GM23248 (cell line): ENCODE measurements around the gene UGT3A1. TPM values are rescaled to one million over a fixed set of nuclear protein-coding genes. Genes with fewer than 3 reads are reported as not detected.
"Not testable (repeated sequence)": the region's sequence is repeated elsewhere in the genome, so short reads cannot be mapped to it uniquely, and the experiment has no call there.

Experiments
- DNase-seq: peaks from one replicate; pipeline ENCODE4 v3.0.0-alpha.2; 2015
- H2AFZ ChIP-seq: fragments of 200-600 bp; sonication (generic); 2 replicates; pipeline ENCODE4 v1.6.1; 2016; ENCODE audit warnings: antibody characterized with exemption
- H3F3A ChIP-seq: fragments of 200-600 bp; sonication (generic); 2 replicates; pipeline ENCODE4 v1.6.1; 2016; ENCODE audit warnings: mild to moderate bottlenecking, antibody characterized with exemption, mixed run types; ENCODE audit not compliant: insufficient read depth
- H3K27ac ChIP-seq: fragments of 200-600 bp; sonication (generic); 2 replicates; pipeline ENCODE4 v1.5.1; 2016; ENCODE audit warnings: mild to moderate bottlenecking
- H3K27me3 ChIP-seq: fragments of 200-600 bp; sonication (generic); replicated peaks from 2 replicates; pipeline ENCODE4 v1.6.1; 2016; ENCODE audit warnings: mild to moderate bottlenecking; ENCODE audit not compliant: insufficient read depth
- H3K36me3 ChIP-seq: fragments of 200-600 bp; sonication (generic); 2 replicates; pipeline ENCODE4 v1.6.1; 2016; ENCODE audit warnings: low read depth, mild to moderate bottlenecking
- H3K4me1 ChIP-seq: fragments of 200-600 bp; sonication (generic); 2 replicates; pipeline ENCODE4 v1.6.1; 2016; ENCODE audit warnings: mild to moderate bottlenecking; ENCODE audit not compliant: insufficient read depth
- H3K4me2 ChIP-seq: fragments of 200-600 bp; sonication (generic); one replicate; pipeline ENCODE4 v1.6.1; 2016; ENCODE audit warnings: mild to moderate bottlenecking; ENCODE audit not compliant: unreplicated experiment
- H3K4me3 ChIP-seq: fragments of 200-600 bp; sonication (generic); 2 replicates; pipeline ENCODE4 v1.5.1; 2016; ENCODE audit warnings: mild to moderate bottlenecking
- H3K79me2 ChIP-seq: fragments of 200-600 bp; sonication (generic); 2 replicates; pipeline ENCODE4 v1.6.1; 2016; ENCODE audit warnings: mild to moderate bottlenecking; ENCODE audit not compliant: insufficient read depth
- H3K9ac ChIP-seq: fragments of 200-600 bp; sonication (generic); 2 replicates; pipeline ENCODE4 v1.6.1; 2016; ENCODE audit warnings: mild to moderate bottlenecking
- H3K9me2 ChIP-seq: fragments of 200-600 bp; sonication (generic); 2 replicates; pipeline ENCODE4 v1.6.1; 2016; ENCODE audit warnings: mixed run types, mild to moderate bottlenecking, moderate library complexity; ENCODE audit not compliant: insufficient read depth
- H3K9me3 ChIP-seq: fragments of 200-600 bp; sonication (generic); one replicate; pipeline ENCODE4 v1.6.1; 2017; ENCODE audit warnings: low read depth
- H4K20me1 ChIP-seq: fragments of 200-600 bp; sonication (generic); 2 replicates; pipeline ENCODE4 v1.6.0; 2016; ENCODE audit not compliant: insufficient read depth
- EZH2 ChIP-seq: fragments of 200-600 bp; sonication (generic); IDR thresholded peaks from 2 replicates; pipeline ENCODE4 v1.6.1; 2018; ENCODE audit warnings: antibody characterized with exemption, mild to moderate bottlenecking; ENCODE audit not compliant: insufficient read depth, poor library complexity, severe bottlenecking
- EZH2phosphoT487 ChIP-seq: fragments of 200-600 bp; sonication (generic); IDR thresholded peaks from 2 replicates; pipeline ENCODE4 v1.6.1; 2018; ENCODE audit warnings: antibody characterized with exemption, moderate library complexity, mild to moderate bottlenecking, low read depth; ENCODE audit not compliant: insufficient read depth
- WGBS, 2 experiments: methylation state at CpG; one replicate each; pipeline ENCODE4 v1.1.6; 2015 to 2017; ENCODE audit warnings: low lambda C conversion rate in 2 of 2, low coverage in 1 of 2; ENCODE audit errors: missing lambda C conversion rate in 2 of 2; 5-methylcytosine and 5-hydroxymethylcytosine counted together
- in situ Hi-C: fragments of 300-500 bp; cut with MboI; formaldehyde crosslinking; loops from 2 replicates; pipeline ENCODE4 v1.15.0; 2020
- polyA plus RNA-seq: library from polyadenylated mRNA; unstranded; fragments of >200 nt; fragmentation: Nextera tagmentation; extraction: Ambion mirVana; gene quantifications from 2 replicates; pipeline ENCODE4 v1.2.1, GENCODE V29; 2016
- total RNA-seq: library from RNA; depleted of rRNA; stranded (reverse); fragments of >200 nt; shearing (Covaris generic); gene quantifications from 2 replicates; pipeline ENCODE4 v1.2.3, GENCODE V29; 2014; rRNA removed

Gene UGT3A1
- total RNA-seq (not detected in 2 replicates), polyA plus RNA-seq (not detected in 2 replicates)

GRCh38 chr5:35990941-35991611, at the start of gene UGT3A1:
Gene UGT3A1 (minus strand): TSS chr5:35991390. CDS start chr5:35991240, 150 bp downstream.
- Histone ChIP-seq H3K79me2 (no peaks in the 10 kb centered on the region), H3K4me2 (no peak within 1 kb of the TSS), H3K4me3 (no peak within 1 kb of the TSS), H3K9me3 (no peaks in the 10 kb centered on the region), H3K27me3 (peaks cover 17% of the 10 kb centered on the region), H3K27ac (no peak within 1 kb of the TSS), H3K4me1 (no peaks in the 10 kb centered on the region), H2AFZ (no peak within 1 kb of the TSS), H3K9me2 (no peaks in the 10 kb centered on the region), H3K9ac (no peak within 1 kb of the TSS), H4K20me1 (no peaks in the 10 kb centered on the region), H3F3A (no peaks in the 10 kb centered on the region), H3K36me3 (no peaks in the 10 kb centered on the region)
- in situ Hi-C loops: no loop called here
- WGBS, 2 experiments: 3 to 4% methylated on average over 25 of the region's 25 CpGs
- no peak for DNase-seq
- TF ChIP-seq EZH2phosphoT487: no peak
- no peak for TF ChIP-seq EZH2

- Histone ChIP-seq H3K4me1 (no peaks in the 10 kb centered on the region), H3K79me2 (no peaks in the 10 kb centered on the region), H3K9me2 (no peaks in the 10 kb centered on the region), H3K36me3 (no peaks in the 10 kb centered on the region), H3K4me2 (no peak overlapping the region), H3K4me3 (no peak overlapping the region), H3K9ac (no peak overlapping the region), H3K27me3 (no peaks in the 10 kb centered on the region; the same call in 1 of the 2 replicates), H3F3A (no peaks in the 10 kb centered on the region), H4K20me1 (no peaks in the 10 kb centered on the region), H2AFZ (no peak overlapping the region), H3K27ac (no peak overlapping the region), H3K9me3 (no peaks in the 10 kb centered on the region)
- WGBS, 2 experiments: 72 to 74% methylated on average over 13 of the region's 13 CpGs
- no peak for DNase-seq
- in situ Hi-C loops: no loop called here
- TF ChIP-seq EZH2phosphoT487: no peak
- TF ChIP-seq EZH2: no peak
Measured at GRCh38 chr5:36035696-36036095, 44.5 kb upstream of the UGT3A1 start.

GRCh38 chr5:36034536-36035134, 43.4 kb upstream of the UGT3A1 start:
- DNase-seq, H3K9me2 ChIP-seq, H3K9me3 ChIP-seq, H3K4me3 ChIP-seq, H2AFZ ChIP-seq, H3F3A ChIP-seq, H3K79me2 ChIP-seq, H3K9ac ChIP-seq, H4K20me1 ChIP-seq, H3K27ac ChIP-seq, in situ Hi-C loops, H3K27me3 ChIP-seq, H3K4me1 ChIP-seq, H3K36me3 ChIP-seq, H3K4me2 ChIP-seq: not testable (repeated sequence)
- WGBS, 2 experiments: 42 to 54% methylated on average over 3 of the region's 3 CpGs

- no peak overlapping the region for H3K4me3 ChIP-seq
- no peak for DNase-seq
- H3K4me2 ChIP-seq: no peak overlapping the region
- H3K4me1 ChIP-seq: no peaks in the 10 kb centered on the region
- no peaks in the 10 kb centered on the region for H4K20me1 ChIP-seq
- H3K9me2 ChIP-seq: no peaks in the 10 kb centered on the region
- TF ChIP-seq EZH2phosphoT487: no peak
- no peak for TF ChIP-seq EZH2
- no peaks in the 10 kb centered on the region for H3K36me3 ChIP-seq
- 11 to 13% methylated on average over 1 of the region's 1 CpG for WGBS, 2 experiments
- no peaks in the 10 kb centered on the region; the same call in 1 of the 2 replicates for H3K27me3 ChIP-seq
- H3F3A ChIP-seq: no peaks in the 10 kb centered on the region
- H3K27ac ChIP-seq: no peak overlapping the region
- in situ Hi-C loops: no loop called here
- no peak overlapping the region for H2AFZ ChIP-seq
- H3K79me2 ChIP-seq: no peaks in the 10 kb centered on the region
- no peak overlapping the region for H3K9ac ChIP-seq
- H3K9me3 ChIP-seq: no peaks in the 10 kb centered on the region
Measured at GRCh38 chr5:36033486-36033885, 42.3 kb upstream of the UGT3A1 start.
